GM19463 (cell line): ENCODE data around the gene TRAPPC2.
A peak's percentile ranks its signal among the peaks of the same experiment; 100 is the strongest.
"Not testable (repeated sequence)": the region's sequence is repeated elsewhere in the genome, so short reads cannot be mapped to it uniquely, and the experiment has no call there.

Experiments used
- ATAC-seq: cut with Tn5 transposase; IDR thresholded peaks from one replicate; pipeline ENCODE4 v1.9.1; 2021; ENCODE audit warnings: mild to moderate bottlenecking, moderate library complexity; ENCODE audit not compliant: unreplicated experiment

TRAPPC2 gene

DNA sequence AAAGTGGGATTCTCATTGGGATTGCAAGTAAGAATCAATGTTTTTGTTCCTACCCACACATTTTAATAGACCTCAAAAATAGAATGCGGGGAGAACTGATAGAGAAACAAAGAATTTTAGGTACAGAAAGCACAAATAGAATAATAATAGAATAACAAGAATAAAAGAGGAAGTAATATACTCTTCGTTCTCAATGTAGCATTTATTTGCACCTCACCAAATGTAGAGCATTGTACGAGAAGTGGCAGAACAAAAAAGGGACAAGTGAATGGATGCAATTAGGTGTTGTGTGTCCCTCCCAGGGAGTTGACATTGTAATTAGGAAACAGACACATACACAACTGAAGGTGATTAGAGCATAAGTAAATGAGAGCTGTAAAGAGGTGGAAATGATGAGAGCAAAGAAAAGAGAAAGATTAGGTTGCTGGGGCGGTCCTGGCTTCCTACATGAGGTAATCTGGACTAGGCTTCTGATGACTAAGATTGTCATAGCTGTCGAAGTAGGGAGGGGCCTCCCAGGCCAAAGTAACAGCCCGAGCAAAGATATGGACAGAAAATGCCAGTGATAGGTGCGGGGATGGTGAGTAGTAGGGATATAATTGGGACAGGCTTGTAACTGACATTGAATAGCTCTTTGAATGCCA lies 35.1 kb downstream of the TRAPPC2 start:
- ATAC-seq = no peak

DNA sequence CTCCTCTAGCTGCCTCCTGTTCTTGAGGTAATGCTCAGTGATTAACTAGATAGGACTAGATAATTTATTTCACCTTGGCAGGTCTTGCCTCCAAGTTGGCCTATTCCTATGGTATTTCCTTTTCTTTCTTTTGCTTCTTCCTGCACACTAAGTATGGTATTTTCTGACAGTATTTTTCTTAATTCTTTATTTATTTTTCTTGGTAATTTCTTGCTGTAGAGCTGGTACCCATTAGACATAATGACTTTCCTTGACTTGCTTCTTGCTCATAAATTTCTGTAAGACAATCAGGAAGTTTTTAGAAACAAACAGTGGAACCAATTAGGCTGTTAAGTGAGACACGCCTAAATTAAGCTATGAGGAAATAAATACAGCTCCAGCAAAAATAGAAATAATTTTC lies 36.0 kb downstream of the TRAPPC2 start:
- no peak for ATAC-seq

- ATAC-seq = no peak
Observed at GRCh38 chrX:13697976-13698375, 36.4 kb downstream of the TRAPPC2 start.

DNA sequence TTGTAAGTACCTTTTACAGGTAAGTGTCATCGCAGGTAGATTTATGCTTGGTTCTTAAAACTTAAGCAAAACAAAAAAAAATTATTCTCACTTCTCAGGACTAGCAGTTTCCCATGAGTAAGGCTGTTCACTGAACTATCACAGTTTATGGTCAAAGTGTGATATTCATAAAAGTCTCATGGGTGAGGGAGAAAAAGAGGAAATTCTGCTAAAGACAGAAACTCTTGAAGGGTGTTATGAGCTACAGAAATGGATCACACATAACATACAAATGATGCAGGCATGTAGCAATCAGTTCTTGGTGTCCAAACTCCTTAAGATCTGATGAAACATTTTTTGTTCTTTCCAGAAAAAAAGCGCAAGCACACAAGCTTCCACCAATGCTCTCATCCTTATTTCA lies 37.0 kb downstream of the TRAPPC2 start:
- ATAC-seq = peak; percentile 55

DNA sequence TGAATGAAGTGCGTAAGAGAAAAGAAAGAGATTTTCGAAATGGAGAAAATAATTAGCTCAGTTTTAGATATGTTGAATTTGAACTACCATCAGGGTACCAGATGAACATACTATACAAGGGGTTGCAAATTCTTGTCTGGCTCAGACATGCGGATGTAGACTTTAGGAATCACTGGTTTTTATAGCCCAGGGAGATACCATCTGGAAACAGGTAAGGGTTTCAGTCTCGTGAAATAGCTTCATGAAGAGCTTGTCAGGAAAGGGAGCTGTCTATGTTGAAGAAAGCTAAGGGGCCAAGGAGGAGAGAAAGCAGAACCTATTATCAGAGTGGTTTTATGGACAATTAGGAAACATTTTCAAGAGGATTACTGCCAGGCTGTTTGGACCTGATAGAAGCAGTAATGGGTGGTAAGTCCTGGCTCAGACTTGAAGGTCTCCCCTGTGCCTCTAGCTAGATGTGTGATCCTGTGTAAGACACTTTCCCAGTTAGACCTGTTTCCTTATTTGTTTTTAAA lies 38.8 kb downstream of the TRAPPC2 start:
- no peak for ATAC-seq

GRCh38 chrX:13694983-13695382 lies 39.4 kb downstream of the TRAPPC2 start:
- ATAC-seq = no peak

GRCh38 chrX:13694359-13694758 lies 40.1 kb downstream of the TRAPPC2 start:
- ATAC-seq = no peak

GRCh38 chrX:13693341-13693961 lies 41.0 kb downstream of the TRAPPC2 start:
- ATAC-seq = no peak

DNA sequence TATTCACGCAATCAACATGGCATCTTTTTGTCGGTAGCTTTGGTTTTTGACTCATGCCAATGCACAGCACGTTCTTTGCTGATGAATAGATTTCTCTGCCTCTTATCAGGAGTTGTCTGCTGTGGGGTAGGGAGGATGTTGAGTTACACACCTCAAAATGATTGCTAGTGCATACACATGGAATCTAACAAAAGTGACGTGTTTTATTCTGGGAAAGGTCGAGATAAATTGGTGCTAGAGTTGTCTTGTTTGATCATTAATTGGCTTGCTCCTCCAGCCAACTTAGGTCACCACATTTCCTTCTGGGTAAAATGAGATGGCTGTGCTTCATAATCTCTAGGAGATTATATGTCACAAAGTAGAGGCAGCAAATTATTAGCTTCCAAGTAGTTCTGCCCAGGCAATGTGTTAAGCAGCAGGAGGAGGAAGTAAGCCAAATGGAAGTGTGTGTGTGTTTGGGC lies 41.6 kb downstream of the TRAPPC2 start:
- ATAC-seq = no peak

DNA sequence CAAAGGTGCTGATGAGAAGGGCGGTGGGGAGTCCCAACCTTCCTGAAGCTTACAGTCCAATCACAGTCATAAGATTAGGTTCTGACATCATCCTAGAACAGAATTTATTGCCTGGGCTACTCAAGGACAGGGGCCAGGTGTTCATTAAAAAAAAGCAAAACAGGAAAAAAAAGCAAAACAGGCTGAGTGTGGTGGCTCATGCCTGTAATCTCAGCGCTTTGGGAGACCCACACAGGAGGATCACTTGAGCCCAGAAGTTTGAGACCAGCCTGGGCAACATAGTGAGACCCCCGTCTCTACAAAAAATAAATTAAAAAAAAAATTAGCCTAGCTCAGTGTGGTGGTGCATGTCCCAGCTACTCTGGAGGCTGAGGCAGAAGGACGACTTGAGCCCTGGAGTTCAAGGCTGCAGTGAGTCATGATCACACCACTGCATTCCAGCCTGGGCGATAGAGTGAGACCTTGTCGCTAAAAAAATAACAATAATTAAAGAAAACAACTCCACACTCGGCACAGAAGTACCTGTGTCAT lies 42.5 kb downstream of the TRAPPC2 start:
- no peak for ATAC-seq

DNA sequence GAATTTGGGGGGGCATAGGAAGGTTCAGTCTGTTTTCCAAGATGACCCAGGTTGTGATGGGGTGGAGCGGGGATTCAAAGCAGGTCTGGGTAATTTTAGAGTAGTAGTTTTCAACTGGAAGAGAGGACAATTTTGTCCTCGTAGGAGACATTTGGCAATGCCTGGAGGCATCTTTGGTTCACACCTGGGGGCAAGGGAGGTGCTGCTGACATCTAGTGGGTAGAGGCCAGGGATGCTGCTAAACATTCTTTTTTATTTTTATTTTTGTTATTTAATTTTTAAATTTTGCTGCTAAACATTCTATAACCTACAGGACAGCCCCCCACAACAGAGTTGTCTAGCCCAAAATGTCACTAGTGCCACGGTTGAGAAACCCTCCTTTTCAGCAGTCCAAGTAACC lies 43.6 kb downstream of the TRAPPC2 start:
- no peak for ATAC-seq

- ATAC-seq = no peak
Observed at GRCh38 chrX:13689741-13690211, 44.6 kb downstream of the TRAPPC2 start.

DNA sequence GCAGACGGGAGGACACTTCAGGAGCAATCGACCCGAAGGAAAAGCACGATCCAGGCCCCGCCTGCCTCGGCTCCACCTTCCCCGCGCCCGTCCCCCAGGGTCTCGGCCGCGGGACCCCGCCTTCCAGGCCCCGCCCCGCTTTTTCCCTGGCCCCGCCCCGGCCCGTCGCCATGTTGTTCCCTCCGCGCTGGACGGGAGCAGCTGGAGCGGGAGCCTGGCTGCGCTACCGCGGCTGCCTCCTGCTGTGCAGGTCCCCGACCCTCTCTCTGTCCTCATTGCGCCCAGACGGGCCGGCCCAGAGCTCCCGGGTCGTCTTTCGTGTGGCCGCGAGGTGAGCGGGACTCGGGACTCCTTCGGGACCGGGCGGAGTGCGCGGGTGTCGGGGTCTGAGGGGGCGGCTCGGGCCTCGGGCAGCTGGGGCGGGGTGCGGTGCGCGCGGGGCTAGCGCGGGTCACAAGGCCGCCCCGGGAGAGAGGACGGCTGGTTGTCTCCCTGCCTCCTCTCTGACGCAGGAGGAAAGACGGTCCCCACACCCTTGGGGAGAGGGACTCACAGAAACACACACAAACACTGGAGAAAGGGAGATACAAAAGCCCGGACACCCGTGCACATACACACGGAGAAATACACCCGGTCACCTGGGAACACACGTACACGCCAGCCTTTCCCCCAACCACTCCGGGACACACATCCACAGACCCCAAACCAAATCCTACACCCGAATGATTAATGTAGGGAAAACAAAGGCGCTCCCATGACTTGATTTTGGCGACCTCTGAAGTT lies 45.3 kb downstream of the TRAPPC2 start, which contains the start of gene RAB9A:
RAB9A (plus strand) TSS at position 171 of the 783 bp plus-strand sequence. CDS start 19,619 bp downstream, outside the sequence.
- peak; percentile 74 for ATAC-seq

GRCh38 chrX:13688384-13688957 lies 45.9 kb downstream of the TRAPPC2 start:
- ATAC-seq = no peak

GRCh38 chrX:13687203-13687602 lies 47.2 kb downstream of the TRAPPC2 start:
- no peak for ATAC-seq

- no peak for ATAC-seq
Observed at GRCh38 chrX:13685126-13685763, 49.2 kb downstream of the TRAPPC2 start.

- no peak for ATAC-seq
Observed at GRCh38 chrX:13684361-13684760, 50.1 kb downstream of the TRAPPC2 start.

GRCh38 chrX:13681595-13681994 lies 52.8 kb downstream of the TRAPPC2 start:
- no peak for ATAC-seq

- not testable (repeated sequence) for ATAC-seq
Observed at GRCh38 chrX:13679700-13680099, 54.7 kb downstream of the TRAPPC2 start.

GRCh38 chrX:13676885-13677284 lies 57.5 kb downstream of the TRAPPC2 start:
- no peak for ATAC-seq
